ENCODE data around the gene SPACA5B.
"Not testable (repeated sequence)": the region's sequence is repeated elsewhere in the genome, so short reads cannot be mapped to it uniquely, and the experiment has no call there.

Gene SPACA5B

DNA sequence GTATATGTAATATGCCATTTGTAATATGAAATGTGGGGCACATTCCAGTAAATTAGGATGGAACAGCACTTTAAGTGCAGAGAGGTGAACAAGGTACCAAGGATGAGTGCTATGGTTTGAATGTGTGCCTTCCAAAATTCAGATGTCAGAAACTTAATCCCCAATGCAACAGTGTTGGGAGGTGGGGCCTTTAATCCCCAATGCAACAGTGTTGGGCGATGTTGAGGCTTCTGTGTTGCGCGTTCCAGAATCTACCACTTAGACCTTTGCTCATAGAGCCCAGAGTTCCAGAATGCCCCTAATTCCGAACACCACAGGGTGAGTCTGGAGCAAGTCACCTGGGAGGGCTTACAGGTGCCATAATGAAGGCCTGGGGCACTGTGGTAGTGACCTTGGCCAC is at the start of gene SPACA5B:
TSS of gene SPACA5B (plus strand) at position 301 of the 400 bp plus-strand sequence. CDS start at position 363, 62 bp downstream.
- not testable (repeated sequence) for DNase-seq

DNA sequence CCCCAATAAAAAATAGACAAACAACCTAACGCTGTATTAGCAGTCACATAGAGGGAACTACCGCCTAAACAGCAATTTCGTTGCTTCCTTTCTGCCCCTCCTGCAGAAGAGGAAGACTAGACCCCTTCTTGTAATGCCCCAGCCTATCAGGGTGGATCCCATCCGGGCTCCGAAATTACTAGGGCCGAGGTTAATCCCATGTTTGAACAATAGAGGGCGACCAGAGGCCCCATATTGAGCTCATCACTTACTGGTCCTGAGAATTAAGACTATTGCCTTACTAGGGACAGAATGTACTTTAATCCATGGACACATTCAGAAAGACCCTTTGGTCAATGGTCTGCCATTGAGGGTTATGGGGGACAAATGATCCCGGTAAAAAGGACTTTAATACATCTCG is 47.2 kb upstream of the SPACA5B start:
- DNase-seq = peak; percentile 45

DNA sequence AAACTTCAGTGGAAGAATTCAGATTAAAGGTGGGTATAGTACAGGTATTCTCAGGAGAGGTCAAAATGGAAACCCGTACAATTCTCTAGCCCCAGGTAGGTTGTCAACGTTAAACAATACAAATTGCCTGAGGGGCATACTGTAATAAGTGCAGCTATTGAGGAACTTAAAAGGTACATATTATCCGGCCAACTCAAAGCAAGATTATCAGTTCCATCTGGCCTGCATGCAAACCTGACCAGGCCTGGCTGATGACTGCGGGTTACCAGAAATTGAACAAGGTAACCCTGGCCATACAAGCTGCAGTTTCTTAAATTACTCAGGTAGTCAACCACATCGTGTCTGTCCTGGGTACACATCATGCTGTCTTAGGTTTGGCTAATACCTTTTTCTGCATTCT is 46.7 kb upstream of the SPACA5B start:
- DNase-seq = no peak

DNA sequence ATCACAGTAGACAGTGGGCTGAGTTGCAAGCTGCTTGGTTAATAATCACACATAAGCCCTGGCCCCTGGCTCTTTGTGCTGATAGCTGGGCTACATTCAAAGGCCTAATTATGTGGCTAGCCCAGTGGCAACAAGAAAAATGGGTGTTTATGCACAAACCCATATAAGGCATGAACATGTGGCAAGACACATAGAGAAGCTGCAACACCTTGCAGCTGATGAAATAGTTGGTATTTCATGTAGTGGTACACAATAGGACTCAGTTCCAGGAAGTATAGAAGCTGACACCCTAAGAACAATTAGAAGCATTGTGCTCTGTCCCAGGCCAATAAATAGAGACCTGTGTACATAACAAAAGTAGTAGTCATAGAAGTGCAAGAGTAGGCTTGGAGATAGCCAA is 44.3 kb upstream of the SPACA5B start:
- no peak for DNase-seq

DNA sequence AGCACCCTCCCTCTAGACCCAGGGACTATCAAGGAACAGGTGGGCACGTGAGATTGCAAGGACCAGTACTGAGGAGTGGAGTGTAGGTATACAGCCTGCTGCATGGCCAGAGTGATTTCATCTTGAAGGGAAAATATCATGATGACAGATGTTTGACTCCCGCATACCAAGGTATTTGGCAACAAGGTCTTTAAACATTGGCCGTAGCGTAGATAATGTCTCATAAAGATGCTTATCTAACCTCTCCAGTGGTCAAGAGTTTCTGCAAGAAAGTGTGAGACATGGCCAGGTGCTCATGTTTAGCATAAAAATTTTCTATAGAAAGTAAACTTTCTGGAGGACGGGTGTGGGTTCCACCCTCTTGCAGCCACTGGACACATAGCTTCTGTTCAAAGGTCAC is 40.3 kb upstream of the SPACA5B start:
- no peak for DNase-seq

DNA sequence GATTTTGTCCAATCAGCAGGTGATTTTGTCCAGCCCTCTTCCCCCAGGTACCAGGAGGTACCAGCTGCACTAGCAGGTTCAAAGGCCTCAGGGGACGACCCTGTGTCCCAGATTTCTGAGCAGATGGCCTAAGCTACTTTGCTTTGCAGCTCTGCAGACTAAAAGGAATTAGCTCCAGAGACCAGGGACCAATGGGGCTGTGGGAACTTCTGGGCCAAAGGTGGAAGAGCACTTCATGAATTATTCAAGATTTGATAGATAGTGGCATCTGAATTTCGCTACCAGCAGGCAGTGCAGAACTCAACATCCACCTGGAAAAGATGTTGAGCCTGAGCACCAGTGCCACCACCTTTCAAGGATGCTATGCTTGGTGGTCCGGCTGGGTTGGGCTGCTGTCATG is 37.9 kb upstream of the SPACA5B start:
- not testable (repeated sequence) for DNase-seq

DNA sequence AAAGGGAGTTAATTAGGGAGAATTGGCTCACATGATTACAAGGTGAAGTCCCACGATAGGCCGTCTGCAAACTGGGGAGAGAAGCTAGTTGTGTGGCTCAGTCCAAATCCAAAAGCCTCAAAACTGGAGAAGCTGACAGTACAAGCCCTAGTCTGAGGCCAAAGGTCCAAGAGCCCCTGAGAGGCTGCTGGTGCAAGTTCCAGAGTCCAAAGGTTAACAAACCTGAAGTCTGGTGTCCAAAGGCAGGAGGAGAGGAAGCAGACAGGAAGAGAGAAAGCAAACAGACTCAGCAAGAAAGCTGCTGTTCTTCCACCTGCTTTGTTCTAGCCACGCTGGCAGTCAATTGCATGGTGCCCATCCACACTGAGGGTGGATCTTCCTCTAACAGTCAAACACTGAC is 29.0 kb upstream of the SPACA5B start:
- no peak for DNase-seq

DNA sequence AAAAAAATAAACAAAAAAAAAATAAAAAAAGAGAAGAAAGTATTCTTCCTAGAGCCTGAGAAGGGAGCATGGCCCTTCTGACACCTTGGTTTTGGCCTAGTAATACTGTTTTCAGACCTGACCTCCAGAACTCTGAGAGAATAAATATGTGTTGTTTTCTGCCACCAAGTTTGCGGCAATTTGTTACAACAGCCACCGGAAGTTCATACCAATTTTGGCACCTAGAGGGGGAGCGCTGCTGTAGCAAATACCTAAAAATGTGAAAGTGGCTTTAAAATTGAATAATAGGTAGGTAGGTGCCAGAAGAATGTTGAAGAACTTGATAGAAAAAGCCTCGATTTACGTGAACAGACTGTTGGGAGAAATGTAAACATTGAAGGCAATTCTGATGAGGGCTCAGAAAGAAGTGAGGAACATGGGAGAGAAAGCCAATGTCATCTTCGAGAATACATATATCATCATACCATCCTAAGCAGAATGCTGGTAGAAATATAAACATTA is 27.5 kb upstream of the SPACA5B start:
- no peak for DNase-seq

DNA sequence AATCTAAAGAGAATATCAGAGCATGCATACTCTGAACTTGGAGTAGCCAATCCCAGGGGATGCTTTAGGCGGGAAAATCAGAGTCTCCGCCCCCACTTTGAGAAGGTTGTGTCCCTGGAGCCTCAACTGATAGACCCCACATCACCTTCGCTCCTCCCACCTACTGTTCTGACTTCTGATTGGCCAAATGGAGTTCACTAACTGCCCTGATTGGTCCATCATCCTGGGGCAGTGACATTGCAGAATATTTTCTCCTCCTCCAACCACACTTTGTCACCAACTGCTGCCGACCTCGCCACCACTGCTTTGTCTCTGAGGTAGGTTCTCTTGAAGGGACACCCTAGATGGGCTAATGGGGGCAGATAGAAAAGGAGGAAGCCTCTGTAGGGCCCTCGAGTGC is 22.7 kb upstream of the SPACA5B start:
- no peak for DNase-seq

DNA sequence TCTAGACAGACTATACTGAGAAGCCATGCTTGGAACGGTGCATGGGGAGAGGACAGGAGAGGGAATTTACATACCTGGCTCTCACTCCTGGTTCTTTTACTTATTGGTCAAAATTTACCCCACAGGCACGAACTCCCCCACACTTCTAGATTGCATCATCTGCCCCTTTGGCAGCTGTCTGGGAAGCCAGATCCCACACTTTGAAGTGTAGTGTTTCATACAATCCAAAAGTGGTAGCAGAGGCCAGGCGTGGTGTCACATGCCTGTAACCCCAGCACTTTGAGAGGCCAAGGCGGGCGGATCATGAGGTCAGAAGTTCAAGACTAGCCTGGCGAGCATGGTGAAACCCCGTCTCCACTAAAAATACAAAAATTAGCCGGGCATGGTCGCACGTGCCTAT is 5.1 kb upstream of the SPACA5B start:
- DNase-seq = not testable (repeated sequence)

DNA sequence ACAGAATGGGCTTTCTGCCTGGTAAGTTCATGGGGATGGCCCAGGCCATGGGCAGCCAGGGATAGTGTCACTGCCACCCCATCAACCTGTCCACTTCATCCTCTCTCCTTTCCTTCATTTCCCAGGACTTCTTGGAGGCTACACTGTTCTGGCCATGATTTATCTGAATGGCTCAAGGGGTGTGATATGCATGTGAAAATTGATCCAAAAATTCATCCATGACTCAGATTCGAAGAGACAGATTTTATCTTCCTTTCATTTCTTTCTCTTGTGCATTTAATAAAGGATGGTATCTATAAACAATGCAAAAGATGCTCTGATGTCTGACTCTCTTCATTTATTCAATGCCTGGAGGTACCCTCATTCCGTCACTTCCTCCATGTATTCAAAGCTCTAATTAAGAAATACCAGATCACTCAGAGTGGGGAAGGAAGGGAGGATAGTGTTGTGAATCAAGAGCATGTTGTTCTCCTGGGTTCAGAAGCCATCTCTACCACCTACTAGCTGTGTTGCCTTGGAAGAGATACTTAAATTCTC is 1.9 kb downstream of the SPACA5B start:
- not testable (repeated sequence) for DNase-seq

DNA sequence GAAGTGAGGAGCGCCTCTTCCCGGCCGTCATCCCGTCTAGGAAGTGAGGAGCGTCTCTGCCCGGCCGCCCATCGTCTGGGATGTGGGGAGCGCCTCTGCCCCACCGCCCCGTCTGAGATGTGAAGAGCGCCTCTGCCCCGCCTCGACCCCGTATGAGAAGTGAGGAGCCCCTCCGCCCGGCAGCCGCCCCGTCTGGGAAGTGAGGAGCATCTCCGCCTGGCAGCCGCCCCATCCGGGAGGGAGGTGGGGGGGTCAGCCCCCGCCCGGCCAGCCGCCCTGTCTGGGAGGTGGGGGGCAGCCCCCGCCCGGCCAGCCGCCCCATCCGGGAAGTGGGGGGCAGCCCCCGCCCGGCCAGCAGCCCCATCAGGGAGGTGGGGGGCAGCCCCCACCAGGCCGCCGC is 8.7 kb downstream of the SPACA5B start:
- DNase-seq = not testable (repeated sequence)

DNA sequence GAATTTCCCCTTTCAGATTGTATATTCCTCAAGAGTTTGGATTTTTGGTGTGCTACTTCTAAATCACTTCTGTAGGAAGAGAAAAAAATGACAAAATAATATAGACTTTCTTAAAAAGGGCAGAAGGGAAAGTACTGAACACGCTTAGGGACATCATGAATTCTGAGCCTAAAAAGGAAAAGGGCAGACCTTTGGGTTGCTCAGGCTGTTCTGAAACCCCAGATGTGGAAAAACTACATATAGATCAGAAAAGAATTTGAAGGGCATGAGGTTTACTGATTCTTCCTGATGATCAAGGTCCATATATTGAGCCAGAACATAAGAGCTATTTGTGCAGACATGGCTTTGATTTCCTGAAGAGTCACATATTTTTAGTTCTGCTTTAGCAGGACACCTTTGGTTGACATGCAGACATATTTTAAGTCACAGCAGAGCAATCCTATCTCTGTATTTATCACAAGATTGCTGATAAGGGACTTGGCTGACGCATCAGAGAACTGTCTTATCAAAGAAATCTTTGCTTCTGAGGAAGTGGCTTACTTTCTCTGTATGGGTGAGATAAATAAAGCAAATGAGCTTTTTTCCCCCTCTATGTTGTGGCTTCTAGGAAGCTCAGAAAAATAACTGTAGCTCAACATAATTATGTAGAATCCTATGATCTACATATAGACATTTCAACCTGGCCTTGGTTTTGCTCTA is 11.5 kb downstream of the SPACA5B start:
- not testable (repeated sequence) for DNase-seq

DNA sequence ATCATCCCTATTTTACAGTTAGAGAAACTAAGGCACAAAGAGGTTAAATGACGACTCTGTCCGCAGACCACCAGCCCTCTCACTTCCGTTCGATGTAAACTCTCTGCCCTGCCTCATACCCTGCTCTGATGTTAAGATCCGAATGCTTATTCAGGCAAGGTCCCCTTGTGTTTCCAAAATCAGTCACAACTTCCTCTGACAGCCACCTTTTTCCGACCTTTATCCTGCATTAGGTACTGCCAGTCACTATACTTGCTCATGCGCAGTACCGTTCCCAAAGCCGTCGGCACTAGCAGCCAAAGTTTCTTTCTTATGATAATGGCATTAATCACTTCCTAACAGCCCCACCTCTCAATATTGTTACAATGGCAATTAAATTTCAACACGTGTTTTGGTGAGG is 12.3 kb downstream of the SPACA5B start:
- not testable (repeated sequence) for DNase-seq

DNA sequence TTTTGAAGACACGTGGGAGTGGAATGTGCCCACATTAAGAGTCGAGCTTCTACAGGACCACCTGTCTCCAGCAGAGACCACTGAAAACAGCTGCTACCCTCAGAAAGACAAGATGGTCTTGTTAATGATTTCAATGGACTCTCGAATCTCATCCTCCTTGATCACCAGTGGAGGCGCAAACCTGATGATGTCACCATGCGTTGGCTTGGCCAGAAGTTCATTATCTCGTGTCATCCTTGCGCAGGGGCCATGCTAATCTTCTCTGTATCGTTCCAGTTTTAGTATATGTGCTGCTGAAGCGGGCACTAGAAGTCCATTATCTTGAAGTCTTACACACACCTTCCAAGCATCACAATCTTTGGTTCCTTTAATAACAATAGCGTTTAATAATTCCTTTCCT is 23.3 kb downstream of the SPACA5B start:
- DNase-seq = no peak

DNA sequence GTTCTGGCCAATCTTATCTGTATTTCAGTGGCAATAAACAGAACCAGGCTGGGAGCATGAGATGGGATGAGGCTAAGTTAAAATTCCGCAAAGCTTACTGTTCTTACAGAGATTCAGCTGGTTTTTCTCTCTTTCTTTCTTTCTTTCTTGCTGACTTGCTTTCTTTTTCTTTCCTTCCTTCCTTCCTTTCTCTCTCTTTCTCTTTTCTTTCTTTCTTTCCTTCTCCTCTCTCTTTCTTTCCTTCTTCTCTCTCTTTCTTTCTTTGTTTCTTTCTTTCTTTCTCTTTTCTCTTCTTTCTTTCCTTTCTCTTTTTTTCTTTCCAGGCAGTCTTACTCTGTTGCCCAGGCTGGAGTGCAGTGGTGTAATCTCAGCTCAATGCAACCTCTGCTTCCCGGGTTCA is 24.4 kb downstream of the SPACA5B start:
- no peak for DNase-seq

DNA sequence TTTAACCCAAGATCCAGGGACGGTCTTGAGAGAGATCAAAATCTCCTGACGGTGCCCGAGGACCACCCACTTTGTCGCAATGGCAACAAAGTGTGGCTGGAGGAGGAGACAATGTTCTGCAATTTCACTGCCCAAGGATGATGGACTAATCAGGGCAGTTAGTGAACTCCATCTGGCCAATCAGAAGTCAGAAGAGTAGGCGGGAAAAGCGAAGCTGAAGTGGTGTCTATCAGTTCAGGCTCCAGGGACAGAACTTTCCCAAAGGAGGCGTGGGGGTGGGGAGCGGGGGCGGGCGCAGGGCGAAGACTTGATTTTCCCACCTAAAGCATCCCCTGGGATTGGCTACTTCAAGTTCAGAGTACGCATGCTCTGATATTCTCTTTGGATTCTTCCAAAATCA is 25.6 kb downstream of the SPACA5B start:
- no peak for DNase-seq

DNA sequence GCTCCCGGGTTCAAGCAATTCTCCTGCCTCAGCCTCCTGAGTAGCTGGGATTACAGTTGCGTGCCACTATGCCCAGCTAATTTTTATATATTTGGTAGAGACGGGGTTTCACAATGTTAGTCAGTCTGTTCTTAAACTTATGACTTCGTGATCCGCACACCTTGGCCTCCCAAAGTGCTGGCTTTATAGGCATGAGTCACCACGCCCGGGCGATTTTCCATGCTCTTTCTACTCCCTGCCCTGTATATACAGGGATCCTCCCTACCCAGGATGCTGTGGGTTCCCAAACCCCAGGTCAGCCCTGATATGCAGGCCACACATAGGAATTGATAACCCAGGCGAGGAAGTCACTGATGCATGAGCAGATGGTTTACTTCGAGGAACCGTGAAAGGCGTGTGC is 34.8 kb downstream of the SPACA5B start:
- no peak for DNase-seq

DNA sequence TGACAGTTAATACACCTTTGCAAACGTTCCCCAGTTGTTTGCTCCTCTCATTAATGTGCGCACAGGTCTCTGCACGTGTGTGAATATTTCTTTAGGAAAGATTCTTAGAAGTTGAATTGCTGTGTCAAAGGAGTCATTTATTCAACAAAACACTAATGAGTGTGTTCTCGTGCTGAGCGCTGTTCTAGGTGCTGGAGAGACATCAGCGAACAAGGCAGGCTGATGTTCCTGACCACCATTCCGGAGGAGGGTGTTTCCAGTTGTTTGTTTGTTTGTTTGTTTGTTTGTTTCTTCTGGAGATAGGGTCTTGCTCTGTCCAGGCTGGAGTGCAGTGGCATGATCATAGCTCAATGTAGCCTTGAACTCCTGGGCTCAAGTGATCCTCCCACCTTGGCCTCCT is 35.9 kb downstream of the SPACA5B start:
- DNase-seq = not testable (repeated sequence)

DNA sequence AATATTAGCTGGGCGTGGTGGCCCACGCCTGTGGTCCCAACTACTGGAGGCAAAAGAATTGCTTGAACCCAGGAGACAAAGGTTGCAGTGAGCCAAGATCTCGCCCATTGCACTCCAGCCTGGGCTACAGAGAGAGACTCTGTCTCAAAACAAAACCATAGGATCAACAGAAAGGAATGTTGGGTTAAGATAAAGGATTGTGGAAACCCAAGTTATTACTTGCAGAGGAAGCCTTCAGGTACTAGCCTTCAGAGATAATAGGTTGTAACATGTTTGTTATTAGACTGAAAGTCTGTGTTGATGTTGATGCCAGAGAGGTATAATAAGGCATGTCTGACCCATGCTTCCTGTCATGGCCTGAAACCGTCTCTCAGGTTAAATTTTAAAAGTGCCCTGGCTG is 49.3 kb downstream of the SPACA5B start:
- DNase-seq = no peak

DNA sequence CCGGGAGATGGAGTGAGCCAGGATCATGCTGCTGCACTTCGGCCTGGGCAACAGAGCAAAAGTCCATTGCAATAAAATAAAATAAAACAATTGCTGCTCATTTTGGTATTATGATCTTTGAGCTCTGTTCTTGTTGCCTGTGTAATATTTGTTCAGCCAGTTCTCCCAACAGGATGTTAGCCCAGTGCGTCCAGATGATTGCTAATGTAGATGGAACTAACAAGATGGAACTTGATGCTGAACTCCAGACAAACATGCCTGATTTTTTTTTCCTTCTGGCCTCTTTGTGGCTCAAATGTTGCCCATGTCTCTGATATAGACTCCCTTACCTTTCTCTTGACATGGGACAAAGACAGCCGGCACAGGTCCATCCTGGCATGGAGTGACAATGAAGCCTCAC is 50.4 kb downstream of the SPACA5B start:
- DNase-seq = no peak

DNA sequence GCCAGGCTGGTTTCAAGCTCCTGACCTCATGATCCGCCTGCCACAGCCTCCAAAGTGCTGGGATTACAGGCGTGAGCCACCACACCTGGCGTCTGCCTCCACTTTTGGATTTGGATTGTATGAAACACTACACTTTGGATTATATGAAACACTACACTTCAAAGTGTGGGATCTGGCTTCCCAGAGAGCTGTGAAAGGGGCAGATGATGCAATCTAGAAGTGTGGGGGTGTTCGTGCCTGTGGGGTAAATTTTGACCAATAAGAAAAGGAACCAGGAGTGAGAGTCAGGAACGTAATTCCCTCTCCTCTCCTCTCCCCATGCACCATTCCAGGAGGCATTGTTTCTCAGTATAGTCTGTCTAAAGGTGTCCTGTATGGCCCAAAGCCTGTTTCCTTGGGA is 51.5 kb downstream of the SPACA5B start:
- DNase-seq = not testable (repeated sequence)

Data from suppressor macrophage treated with lipopolysaccharide for 4 hours (primary cell).